Bladder microvascular endothelial cell (primary cell): ENCODE results near the gene MAGEA1. TPM values are rescaled to one million over a fixed set of nuclear protein-coding genes. Genes with fewer than 3 reads are reported as not detected.

Source experiments
- total RNA-seq: library from RNA; depleted of rRNA; stranded (reverse); fragments of >200 nt; gene quantifications from 2 replicates; pipeline ENCODE4 v1.2.3, GENCODE V29; 2014

Gene MAGEA1
- total RNA-seq: not detected in 2 replicates

GRCh38 chrX:153179131-153179530 is at the start of gene MAGEA1:
Gene MAGEA1, plus strand, starts transcription at chrX:153179284. Its CDS starts 3,106 bp downstream, at chrX:153182390.

Other genes starting within 250 kb of the MAGEA1 start
- not detected in 2 replicates for gene PNMA5, start 185.2 kb upstream of the MAGEA1 start, total RNA-seq
- gene PNMA3, start 122.8 kb upstream of the MAGEA1 start, total RNA-seq: 0.06 TPM in 1 of 2 replicates, not detected in the other
- 0.32 and 0.94 TPM in 2 replicates for gene PNMA6A, start 106.8 kb upstream of the MAGEA1 start, total RNA-seq
- gene PNMA6F, start 142.5 kb downstream of the MAGEA1 start, total RNA-seq: not detected in 2 replicates
- gene ZNF275, start 154.9 kb downstream of the MAGEA1 start, total RNA-seq: 2.8 and 5.5 TPM in 2 replicates
- gene PNMA6E, start 222.1 kb downstream of the MAGEA1 start, total RNA-seq: not detected in 2 replicates
- gene ZFP92, start 232.2 kb downstream of the MAGEA1 start, total RNA-seq: under 0.01 and 0.69 TPM in 2 replicates